Astrocyte of the hippocampus (primary cell): ENCODE data around the gene LELP1.
"Not testable (repeated sequence)": the region's sequence is repeated elsewhere in the genome, so short reads cannot be mapped to it uniquely, and the experiment has no call there.

Experiments used
- DNase-seq: peaks from one replicate; pipeline ENCODE4 v3.0.0; 2011; ENCODE audit warnings: low read depth, low spot score

Gene LELP1

DNA sequence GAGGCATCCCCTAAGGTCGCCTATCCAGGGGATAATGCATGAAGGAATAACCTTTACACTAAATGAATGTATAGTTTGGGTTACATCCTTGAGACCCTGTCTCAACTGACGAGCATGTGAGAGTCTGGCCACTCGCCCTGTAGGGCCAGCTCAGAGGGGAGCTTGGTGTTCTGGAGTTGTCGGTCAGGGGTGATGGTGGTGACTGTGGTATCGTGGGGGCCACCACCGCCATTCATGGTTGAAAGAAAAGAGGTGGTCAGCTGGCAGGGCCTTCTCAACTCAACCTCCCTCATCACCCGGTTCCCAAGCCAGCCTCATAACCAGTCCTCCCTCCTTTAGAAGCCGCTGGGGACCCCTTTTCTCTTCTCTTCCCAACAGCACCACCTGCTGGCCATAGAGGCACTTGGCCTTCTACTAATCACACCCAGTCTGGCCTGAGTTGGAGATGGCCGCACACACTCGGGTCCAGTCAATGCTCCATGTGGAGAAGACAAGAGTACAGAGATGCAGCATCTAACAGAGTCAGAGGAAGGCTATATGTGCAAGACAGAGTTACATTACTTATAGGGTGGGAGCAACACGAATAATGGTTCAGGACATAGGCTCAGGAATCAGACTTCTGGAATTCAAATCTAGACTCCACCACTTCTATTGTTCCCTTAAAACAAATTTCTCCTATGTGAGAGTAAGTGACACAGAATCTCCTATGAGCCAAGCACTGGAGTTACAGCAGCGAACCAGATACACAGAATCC lies 26.0 kb downstream of the LELP1 start:
- DNase-seq, result not testable (repeated sequence)

DNA sequence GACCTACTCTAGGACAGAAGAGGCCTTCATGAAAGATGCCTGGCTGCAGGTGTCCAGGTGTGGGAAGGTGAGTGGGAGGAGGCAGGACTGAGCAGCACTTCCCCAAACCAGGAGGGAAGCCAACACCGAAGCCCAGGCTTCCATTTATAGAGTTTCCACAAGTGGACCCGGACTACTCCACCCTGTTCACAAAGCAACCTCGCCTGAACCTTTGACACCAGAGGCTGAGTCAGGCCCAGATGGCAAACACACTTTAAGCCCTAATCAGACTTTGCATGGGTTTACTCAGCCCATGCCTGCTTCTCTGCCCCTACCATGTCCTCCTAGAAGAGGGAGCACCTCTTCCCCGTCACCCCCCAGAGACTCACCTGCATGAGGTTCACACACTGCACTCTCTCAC lies 28.1 kb downstream of the LELP1 start:
- no peak for DNase-seq

DNA sequence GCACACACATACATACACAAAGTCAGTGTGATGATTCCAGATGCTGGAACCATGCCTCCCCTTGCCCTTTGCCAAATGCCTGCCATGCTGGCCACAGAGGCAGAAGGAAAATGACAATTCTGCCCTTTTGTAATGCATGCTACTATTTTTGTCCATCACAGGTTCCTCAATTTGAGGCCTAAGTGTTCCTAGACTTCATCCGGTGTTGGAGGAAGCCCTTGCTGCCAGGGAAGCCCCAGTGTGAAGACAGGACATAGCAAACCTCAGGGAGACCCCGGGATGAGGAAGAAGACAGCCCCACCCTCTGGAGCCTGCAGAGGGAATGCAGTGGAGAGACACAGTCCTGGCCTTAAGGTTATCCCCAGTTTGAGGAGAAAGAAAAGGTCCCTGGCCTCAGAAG lies 28.6 kb downstream of the LELP1 start:
- DNase-seq, result no peak

DNA sequence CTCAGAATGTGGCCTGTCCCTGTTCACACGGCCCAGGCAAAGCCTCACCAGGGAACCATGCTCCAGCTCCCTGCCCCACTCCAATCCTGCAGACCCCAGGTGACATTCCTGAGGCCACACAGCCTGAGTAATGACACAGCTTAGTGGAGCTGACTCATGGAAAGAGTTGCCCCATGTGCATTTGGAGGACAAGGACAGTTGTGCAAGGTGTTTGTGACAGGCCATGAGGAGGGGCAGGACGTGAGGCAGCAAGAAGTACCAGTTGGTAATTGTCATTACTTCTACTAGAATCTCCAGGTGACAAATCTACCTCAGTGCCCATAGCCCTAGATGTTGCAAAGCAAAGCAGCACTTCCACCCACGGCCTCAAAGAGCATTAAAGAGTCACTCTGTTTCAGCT lies 29.3 kb downstream of the LELP1 start:
- DNase-seq, result no peak

DNA sequence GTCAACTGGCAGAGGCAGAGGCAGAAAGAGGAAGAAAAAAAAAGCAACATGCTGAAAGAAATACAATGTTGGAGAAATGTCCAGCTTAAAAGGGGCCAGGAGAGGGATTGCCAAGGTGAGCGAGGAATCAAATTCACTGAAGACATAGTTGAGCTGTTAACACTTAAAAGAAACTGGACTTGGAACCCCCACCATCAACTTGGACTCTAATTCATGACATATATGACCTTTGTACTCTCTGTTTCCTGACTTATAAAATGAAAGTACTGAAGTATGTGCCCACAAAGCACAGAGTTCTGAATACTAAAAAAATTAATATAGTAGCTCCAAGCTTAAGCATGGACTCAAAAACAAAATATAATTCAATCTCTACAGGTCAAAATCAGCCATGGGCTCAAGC lies 30.2 kb downstream of the LELP1 start:
- no peak for DNase-seq

DNA sequence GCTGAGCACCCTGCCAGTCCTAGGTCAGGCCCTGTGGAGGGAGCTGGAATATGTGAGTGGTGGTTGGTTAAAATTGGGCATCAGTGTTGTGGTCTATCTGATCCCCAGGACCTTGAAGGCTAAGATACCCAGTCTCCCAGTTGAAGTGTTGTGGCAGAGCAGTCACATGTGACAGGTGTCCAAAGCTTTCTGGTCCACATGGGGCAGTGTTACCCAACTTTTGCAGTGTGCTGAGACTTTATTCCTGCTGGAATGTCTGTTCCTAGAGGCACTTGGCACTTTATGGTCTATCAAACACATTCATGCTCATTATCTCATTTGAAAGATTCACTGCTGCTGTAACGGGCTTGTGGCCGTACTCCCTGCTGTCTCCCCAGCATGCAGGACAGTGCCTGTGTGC lies 35.3 kb downstream of the LELP1 start:
- no peak for DNase-seq

DNA sequence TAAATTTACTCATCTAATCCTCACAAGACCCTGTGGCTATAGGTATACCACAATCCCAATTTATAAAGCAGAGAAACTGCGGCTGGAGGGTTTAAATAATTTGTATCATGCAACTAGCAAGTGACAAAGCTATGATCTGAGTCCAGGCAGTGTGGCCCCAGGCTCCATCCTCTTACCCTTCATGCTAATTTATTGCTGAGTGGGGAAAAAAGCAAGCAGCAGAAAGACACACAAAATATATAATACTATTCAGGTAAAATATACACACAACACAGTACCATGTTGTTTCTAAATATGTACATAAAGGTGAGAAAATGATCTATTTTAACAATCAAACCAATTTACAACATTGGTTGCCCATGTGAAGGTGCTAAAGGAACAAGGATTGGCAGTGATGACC lies 38.9 kb downstream of the LELP1 start:
- no peak for DNase-seq

DNA sequence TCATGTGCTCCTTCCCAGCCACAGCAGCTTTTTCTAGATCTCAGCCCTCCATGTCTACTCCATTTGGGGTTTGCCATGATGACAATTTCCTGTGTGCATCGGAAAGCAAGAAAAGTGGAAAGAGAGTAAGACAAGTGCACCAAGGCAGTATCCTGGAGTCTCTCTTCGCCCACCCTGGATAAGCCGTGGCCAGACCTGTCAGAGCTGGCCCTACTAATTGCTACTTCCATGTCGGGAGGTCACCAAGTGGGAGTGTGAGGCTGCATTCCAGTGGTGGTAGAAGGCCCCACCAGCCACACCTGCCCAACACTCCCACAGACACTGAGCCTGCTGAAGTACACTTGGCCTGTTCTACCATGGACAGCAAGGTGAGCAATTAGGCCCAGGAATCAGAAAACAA lies 42.2 kb downstream of the LELP1 start:
- no peak for DNase-seq

DNA sequence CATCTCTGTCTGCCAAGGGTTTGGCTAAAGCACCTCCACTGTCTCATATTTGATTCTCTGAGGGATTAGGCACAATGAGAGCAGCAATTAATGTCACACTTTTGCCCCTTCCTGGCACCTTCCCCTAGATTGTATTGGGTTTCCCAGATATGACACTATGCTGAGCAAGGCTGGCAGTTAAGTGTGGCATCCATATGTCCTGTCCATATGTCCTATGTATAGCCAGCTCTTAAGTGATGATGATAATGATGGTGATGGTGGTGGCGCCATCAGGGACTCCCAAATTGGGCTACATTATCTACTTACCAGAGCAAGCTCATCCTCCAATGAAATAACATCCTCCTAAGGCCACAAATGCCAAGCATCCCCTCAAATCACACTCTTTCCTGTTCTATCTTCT lies 42.8 kb downstream of the LELP1 start:
- DNase-seq, result no peak

DNA sequence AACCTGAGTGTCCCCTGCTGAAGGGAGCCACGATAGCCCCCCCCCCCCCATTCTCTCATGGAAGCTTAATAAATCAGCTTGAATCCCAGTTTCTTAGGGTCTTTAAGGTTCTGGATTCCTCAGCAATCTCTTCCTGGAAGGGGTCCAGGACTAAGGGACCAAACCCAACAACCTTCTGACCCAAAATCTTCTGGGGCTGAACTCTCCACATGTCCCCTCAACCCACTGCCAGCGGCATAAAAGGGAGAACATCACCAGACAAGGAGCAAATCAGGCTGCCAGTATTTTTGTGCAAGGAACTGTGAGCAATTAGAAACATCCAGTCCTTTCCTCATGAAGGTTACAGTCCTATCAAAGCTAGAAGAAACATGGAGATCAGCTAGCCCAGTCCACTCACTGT lies 43.6 kb downstream of the LELP1 start:
- DNase-seq, result no peak

DNA sequence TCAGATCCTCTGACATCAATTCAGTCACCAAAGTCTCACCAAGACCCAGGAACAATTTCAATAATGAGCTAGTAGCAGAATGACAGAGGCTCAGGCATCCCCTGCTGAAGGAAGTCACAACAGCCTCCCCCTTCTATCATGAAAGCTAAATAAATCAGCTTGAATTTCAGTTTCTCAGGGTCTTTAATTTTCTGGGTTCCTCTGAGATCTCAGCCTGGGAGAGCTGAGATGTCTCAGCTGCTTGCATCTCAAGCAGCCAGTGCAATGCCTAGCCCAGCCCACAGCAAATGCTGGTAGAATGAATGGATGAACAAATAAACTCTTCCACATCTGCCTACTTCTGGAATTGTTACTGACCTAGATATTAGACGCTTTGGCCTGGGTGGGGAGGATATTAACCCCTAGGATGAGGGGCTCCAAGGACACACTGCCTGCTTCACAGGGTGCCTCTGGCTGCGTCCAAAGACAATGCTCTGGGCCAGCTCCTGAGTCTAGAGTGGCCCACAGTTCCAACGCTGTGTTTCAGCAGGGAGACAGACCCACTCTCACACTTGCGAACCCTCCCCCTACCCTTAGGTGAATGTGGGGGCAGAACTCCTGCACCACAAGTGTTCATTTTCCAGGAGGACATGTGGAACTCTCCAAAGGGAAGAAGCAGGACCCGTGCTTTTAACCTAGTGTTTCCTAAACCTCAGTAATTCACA lies 45.1 kb downstream of the LELP1 start:
- DNase-seq, result no peak

DNA sequence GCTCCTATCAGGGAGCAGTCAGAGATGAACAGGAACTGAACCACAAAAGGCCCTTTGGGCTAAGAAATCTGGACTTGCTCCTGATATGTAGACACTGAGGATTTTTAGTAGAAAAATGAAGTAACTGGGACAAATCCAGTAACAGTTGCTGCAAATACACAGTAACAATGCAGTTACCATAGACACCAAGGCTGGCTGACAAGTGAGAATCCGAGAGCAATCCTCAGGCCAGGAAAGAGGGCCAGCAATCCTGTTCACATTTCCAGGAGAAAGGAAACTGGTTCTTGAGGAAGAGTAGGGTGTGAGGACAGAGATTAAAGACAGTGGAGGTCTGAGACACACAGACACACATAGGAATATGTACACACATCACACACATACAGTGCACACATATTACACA lies 46.9 kb downstream of the LELP1 start:
- no peak for DNase-seq

DNA sequence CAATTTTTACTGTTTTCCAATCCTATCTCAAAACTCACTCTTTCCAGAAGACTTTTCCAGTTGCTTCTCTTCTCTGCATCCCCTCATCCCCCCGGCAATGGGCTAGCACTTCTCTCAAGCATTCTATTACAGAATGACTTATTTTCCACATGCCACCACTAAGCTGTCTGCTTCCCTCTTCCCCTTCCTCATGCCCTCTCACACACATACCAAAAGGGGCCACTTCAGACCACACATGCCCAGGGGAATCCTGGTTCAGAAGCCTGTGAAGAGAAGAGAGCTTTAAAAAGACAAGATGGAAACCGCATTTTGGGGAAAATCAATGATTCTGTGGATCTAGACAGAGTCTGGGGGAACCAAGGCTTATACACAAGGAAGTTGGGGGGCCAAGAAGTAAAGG lies 47.9 kb downstream of the LELP1 start:
- no peak for DNase-seq

DNA sequence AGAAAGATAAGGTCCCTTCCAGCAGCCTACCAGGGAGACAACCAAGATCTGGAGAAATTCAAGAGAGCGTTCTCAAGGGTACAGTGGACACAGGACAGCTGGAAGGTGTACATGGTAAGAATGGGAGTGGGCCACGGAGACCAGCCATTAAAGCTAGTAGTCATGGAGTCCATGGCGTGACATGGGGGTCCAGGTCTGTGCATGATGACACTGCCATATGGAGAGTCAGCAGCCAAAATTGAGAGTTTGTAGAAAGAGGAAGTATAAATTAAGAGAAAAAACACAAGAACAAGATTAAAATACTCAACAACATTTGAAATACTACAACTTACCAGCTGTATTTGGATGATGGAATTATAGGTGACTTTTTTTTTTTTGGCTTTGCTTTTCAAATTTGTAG lies 48.3 kb downstream of the LELP1 start:
- DNase-seq, result no peak

DNA sequence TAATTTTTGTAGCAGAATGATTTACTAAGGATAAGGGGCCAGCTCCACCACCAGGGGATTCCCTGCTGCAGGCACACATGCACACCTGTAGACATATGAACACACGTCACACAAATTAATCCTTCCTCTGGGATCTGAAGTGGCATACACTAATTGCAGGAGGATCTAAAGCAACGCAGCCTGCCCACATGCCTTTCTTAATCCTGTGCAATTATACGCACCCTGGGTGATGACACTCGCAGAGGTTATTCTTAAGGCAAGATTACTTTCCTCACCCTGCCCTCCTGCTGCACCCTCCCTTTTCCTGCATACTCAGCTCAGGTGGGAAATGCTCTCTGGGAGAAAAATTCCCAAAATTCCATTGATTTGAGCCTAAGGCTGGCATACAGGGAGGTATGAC lies 48.8 kb downstream of the LELP1 start:
- no peak for DNase-seq

DNA sequence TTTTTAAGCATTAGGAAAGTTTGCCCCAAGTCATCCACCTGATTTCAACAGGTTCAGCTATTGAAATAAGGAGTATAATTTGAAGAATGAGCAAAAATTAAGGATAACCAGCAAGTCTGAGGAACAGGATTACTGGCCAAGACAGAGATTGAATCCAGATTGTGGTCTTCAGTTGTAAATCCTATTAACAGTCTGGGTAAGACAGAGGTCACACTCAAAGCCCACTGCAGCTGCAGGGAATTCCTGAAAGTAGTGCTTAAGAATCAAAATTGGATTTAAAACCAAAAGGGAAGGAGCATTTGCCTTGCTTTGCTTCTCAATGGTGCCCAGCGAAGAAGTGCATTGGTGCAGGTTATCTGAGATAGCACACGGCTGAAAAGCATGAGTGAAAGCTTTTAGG lies 49.8 kb downstream of the LELP1 start:
- no peak for DNase-seq

DNA sequence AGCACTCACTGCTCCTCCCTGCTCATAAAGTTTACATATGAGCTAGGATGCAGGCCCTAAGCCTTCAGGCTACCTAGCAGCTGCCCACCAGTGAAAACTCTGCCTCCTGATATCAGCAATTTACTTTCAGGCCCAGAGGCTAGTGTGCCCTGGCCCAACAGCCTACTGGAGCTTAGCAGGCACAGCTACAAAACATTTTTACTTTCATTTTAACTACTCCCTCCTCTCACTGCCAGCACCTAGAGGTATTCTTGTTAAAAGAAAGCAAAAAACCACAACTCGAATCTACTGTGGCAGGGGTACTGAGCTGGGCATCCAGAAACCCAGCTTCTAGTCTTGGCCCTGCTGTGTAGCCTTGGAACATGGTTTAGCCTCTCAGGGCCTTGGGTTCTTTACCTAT lies 50.5 kb downstream of the LELP1 start:
- DNase-seq, result no peak
